ENCODE results near the gene SPATA31C1. TPM values are rescaled to one million over a fixed set of nuclear protein-coding genes. Genes with fewer than 3 reads are reported as not detected.

SPATA31C1 gene
- total RNA-seq, 1 donor = not detected

- Histone ChIP-seq H3K27me3 (ENCODE audit: insufficient read depth, low read length) (no peaks in the 10 kb centered on the region), H3K79me2 (ENCODE audit: insufficient read depth, low read length) (no peaks in the 10 kb centered on the region), H3K4me1 (ENCODE audit: insufficient read depth, low read length) (peaks cover 7% of the 10 kb centered on the region), H3K36me3 (ENCODE audit: insufficient read depth, low read length) (no peaks in the 10 kb centered on the region), H4K20me1 (ENCODE audit: insufficient read depth, low read length) (no peaks in the 10 kb centered on the region), H3K4me2 (ENCODE audit: insufficient read depth, low read length) (no peak overlapping the region), H3K9me3 (ENCODE audit: low read depth, low read length) (peaks cover 3% of the 10 kb centered on the region), H3K27ac (ENCODE audit: low read depth, low read length) (no peak overlapping the region), H2AFZ (ENCODE audit: low read length) (no peak overlapping the region), H3K4me3 (ENCODE audit: insufficient read depth, low read length) (no peak overlapping the region)
- TF ChIP-seq CTCF (IDR thresholded peaks at IDR 0.05; ENCODE audit: extremely low read depth, low read depth, low read length) = no peak
- no peak for DNase-seq (ENCODE audit: insufficient read length, low spot score, missing footprints)
Measured at GRCh38 chr9:87880116-87880515, 37.6 kb upstream of the SPATA31C1 start.

DNA sequence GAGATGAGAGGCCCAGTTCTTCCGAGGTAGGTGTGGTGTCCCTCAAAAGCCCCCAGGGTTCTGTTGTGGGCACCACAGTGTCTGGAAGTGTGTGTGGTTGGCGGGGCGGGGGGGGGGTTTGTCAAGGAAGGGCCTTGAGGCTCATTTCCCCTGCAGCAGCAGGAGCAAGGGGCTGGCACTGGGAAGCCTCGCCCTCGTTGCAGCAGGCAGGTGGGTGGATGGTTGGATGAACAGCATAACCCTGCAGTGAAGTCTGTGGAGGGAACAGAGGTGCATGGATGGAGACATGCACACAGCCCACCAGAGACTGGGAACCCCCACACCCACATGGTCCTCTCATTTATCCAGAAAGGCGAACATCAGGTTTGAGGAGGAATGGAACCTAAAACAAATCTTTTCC is 37.1 kb upstream of the SPATA31C1 start:
- Histone ChIP-seq H4K20me1 (ENCODE audit: insufficient read depth, low read length) (no peaks in the 10 kb centered on the region), H2AFZ (ENCODE audit: low read length) (no peak overlapping the region), H3K27ac (ENCODE audit: low read depth, low read length) (no peak overlapping the region), H3K4me1 (ENCODE audit: insufficient read depth, low read length) (peaks cover 7% of the 10 kb centered on the region), H3K4me2 (ENCODE audit: insufficient read depth, low read length) (no peak overlapping the region), H3K36me3 (ENCODE audit: insufficient read depth, low read length) (no peaks in the 10 kb centered on the region), H3K27me3 (ENCODE audit: insufficient read depth, low read length) (no peaks in the 10 kb centered on the region), H3K79me2 (ENCODE audit: insufficient read depth, low read length) (no peaks in the 10 kb centered on the region), H3K9me3 (ENCODE audit: low read depth, low read length) (peaks cover 3% of the 10 kb centered on the region), H3K4me3 (ENCODE audit: insufficient read depth, low read length) (no peak overlapping the region)
- no peak for TF ChIP-seq CTCF (IDR thresholded peaks at IDR 0.05; ENCODE audit: extremely low read depth, low read depth, low read length)
- DNase-seq (ENCODE audit: insufficient read length, low spot score, missing footprints) = no peak

- no peak within 1 kb of the TSS for H3K4me2 ChIP-seq (ENCODE audit: insufficient read depth, low read length)
- no peaks in the 10 kb centered on the region for H4K20me1 ChIP-seq (ENCODE audit: insufficient read depth, low read length)
- H3K4me1 ChIP-seq (ENCODE audit: insufficient read depth, low read length) = peaks cover 7% of the 10 kb centered on the region
- peaks cover 3% of the 10 kb centered on the region for H3K9me3 ChIP-seq (ENCODE audit: low read depth, low read length)
- DNase-seq (ENCODE audit: insufficient read length, low spot score, missing footprints) = no peak
- H2AFZ ChIP-seq (ENCODE audit: low read length) = peak within 1 kb of the TSS; percentile 47
- H3K27ac ChIP-seq (ENCODE audit: low read depth, low read length) = no peak within 1 kb of the TSS
- H3K27me3 ChIP-seq (ENCODE audit: insufficient read depth, low read length) = no peaks in the 10 kb centered on the region
- no peak within 1 kb of the TSS for H3K4me3 ChIP-seq (ENCODE audit: insufficient read depth, low read length)
- H3K36me3 ChIP-seq (ENCODE audit: insufficient read depth, low read length) = no peaks in the 10 kb centered on the region
- no peaks in the 10 kb centered on the region for H3K79me2 ChIP-seq (ENCODE audit: insufficient read depth, low read length)
- TF ChIP-seq CTCF (IDR thresholded peaks at IDR 0.05; ENCODE audit: extremely low read depth, low read depth, low read length) = no peak
Measured at GRCh38 chr9:87882627-87883026, 35.1 kb upstream of the SPATA31C1 start, which contains the start of gene SPATA31E1. SPATA31E1 (plus strand) TSS chr9:87882877; CDS start chr9:87882892, 15 bp downstream.

- Histone ChIP-seq H3K9me3 (ENCODE audit: low read depth, low read length) (peaks cover 3% of the 10 kb centered on the region), H4K20me1 (ENCODE audit: insufficient read depth, low read length) (no peaks in the 10 kb centered on the region)
- TF ChIP-seq CTCF (IDR thresholded peaks at IDR 0.05; ENCODE audit: extremely low read depth, low read depth, low read length) = no peak
Measured at GRCh38 chr9:87883274-87883673, 34.5 kb upstream of the SPATA31C1 start.

More at GRCh38 chr9:87883274-87883673, 34.5 kb upstream of the SPATA31C1 start:
- Histone ChIP-seq H3K27me3 (ENCODE audit: insufficient read depth, low read length) (no peaks in the 10 kb centered on the region), H3K4me1 (ENCODE audit: insufficient read depth, low read length) (peaks cover 7% of the 10 kb centered on the region), H3K36me3 (ENCODE audit: insufficient read depth, low read length) (no peaks in the 10 kb centered on the region), H3K4me2 (ENCODE audit: insufficient read depth, low read length) (no peak overlapping the region), H3K27ac (ENCODE audit: low read depth, low read length) (no peak overlapping the region), H2AFZ (ENCODE audit: low read length) (no peak overlapping the region), H3K4me3 (ENCODE audit: insufficient read depth, low read length) (no peak overlapping the region), H3K79me2 (ENCODE audit: insufficient read depth, low read length) (no peaks in the 10 kb centered on the region)
- DNase-seq (ENCODE audit: insufficient read length, low spot score, missing footprints) = no peak

All from osteoblast (primary cell).